B cell (primary cell): Measurements from ENCODE around the gene PLA2R1.

Experiments
- CTCF ChIP-seq: fragments of 200-600 bp; IDR thresholded peaks from one replicate; pipeline ENCODE4 v1.8.0; 2022; ENCODE audit warnings: antibody characterized with exemption, mild to moderate bottlenecking
- EZH2 ChIP-seq: IDR thresholded peaks from 2 replicates; pipeline ENCODE4 v1.6.1; 2012; ENCODE audit warnings: borderline replicate concordance, low read depth, mild to moderate bottlenecking, moderate library complexity, low read length; ENCODE audit not compliant: insufficient read depth, poor library complexity, severe bottlenecking

DNA sequence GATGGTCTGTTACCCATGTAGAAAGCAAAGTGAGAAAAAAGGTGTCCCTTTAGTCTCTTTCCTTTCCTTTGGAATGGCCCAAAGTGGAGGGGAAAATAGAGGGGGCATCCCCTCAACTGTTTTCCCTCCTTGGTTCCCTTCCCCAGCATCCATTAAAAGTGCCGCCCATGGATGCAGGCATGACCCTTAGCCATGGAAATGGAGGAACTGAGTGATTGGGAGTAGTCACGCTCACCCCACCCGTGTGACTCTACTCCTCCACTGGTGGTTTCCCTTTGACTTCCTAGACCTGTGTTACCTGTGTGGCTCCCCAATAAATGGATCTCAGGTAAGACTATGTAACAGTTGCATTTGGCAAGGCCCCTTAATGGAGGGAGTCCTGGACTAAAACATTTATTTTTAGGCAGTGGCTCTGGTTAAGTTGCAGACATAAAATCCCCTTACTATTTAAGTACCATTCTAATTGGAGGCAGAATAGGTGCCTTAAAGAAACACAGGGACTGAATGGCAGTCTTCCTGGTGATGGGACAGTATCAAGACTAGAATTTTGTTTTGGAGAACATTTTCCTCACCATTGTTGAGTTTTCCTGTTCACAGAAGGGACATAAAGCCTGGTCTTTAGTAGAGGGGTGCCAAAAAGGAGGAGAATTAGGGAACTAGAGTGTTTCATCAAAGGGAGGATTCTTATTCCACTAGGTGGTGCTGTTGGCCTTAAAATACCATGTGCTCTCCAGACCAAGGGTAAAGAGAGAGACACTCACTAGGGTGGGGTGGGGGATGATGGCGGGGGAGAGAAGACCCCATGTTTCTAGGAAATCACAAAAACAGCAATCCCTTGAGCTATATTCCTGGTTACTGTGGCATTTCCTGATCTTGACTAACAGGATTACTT is 25.7 kb upstream of the PLA2R1 start:
- TF ChIP-seq CTCF (no peak), EZH2 (no peak)
